ENCODE results near the gene PLCB4.

Gene PLCB4

DNA sequence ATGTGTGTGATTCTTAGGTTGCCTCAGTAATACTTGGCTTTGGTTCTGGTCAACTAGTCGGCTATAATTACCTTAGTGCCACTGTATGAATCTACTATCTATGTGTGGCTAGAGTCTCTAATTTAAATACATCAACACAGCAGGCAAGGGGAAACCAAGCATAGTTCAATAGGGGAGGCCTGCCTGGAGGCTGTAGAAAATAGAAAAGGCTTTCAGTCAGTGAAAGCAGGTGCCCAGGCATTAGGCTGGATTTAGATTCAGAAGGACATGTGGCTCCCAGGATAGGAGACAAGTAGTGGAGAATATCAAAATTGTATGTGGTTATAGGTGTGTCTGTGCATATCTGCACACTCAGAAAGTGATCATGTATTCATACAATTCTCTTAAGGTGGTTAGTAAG, 330.4 kb downstream of the PLCB4 start:
- no peaks in the 10 kb centered on the region for H3K9me3 ChIP-seq (ENCODE audit: control insufficient read depth, insufficient read depth, low read depth, low read length)
- TF ChIP-seq, protein P1, sequence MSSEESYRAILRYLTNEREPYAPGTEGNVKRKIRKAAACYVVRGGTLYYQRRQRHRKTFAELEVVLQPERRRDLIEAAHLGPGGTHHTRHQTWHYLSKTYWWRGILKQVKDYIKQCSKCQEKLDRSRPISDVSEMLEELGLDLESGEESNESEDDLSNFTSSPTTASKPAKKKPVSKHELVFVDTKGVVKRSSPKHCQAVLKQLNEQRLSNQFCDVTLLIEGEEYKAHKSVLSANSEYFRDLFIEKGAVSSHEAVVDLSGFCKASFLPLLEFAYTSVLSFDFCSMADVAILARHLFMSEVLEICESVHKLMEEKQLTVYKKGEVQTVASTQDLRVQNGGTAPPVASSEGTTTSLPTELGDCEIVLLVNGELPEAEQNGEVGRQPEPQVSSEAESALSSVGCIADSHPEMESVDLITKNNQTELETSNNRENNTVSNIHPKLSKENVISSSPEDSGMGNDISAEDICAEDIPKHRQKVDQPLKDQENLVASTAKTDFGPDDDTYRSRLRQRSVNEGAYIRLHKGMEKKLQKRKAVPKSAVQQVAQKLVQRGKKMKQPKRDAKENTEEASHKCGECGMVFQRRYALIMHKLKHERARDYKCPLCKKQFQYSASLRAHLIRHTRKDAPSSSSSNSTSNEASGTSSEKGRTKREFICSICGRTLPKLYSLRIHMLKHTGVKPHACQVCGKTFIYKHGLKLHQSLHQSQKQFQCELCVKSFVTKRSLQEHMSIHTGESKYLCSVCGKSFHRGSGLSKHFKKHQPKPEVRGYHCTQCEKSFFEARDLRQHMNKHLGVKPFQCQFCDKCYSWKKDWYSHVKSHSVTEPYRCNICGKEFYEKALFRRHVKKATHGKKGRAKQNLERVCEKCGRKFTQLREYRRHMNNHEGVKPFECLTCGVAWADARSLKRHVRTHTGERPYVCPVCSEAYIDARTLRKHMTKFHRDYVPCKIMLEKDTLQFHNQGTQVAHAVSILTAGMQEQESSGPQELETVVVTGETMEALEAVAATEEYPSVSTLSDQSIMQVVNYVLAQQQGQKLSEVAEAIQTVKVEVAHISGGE (tag by site-specific recombination; conservative IDR thresholded peaks at IDR 0.05; ENCODE audit: low read depth): no peak
- TF ChIP-seq ZNF366 (tag by site-specific recombination; conservative IDR thresholded peaks at IDR 0.05) (no peak), SETDB1 (IDR thresholded peaks at IDR 0.05; ENCODE audit: insufficient read length, low read length) (no peak), ZNF747 (tag by site-specific recombination; IDR thresholded peaks at IDR 0.05) (no peak), ZNF621 (tag by site-specific recombination; IDR thresholded peaks at IDR 0.05) (no peak), ZNF266 (tag by site-specific recombination; IDR thresholded peaks at IDR 0.05; ENCODE audit: low read depth) (no peak), EGR2 (tag by site-specific recombination; IDR thresholded peaks at IDR 0.05; ENCODE audit: low read depth) (no peak)
- no peak overlapping the region for H3K27ac ChIP-seq (ENCODE audit: extremely low read depth, low read depth, low read length)
- no peaks in the 10 kb centered on the region for H3K4me1 ChIP-seq (ENCODE audit: control insufficient read depth, insufficient read depth, low read length)
- H3K36me3 ChIP-seq (ENCODE audit: control insufficient read depth in 2 of 2, insufficient read depth in 1 of 2, low read length in 2 of 2): peaks cover 0 to 5% of the 10 kb centered on the region in 2 experiments; a peak in 1 of 3 replicates
- H3K4me3 ChIP-seq (ENCODE audit: low read depth, low read length): no peak overlapping the region
- POLR2A ChIA-PET: no interaction called here
- CTCF ChIA-PET: interaction anchor here (1.1 kb wide), 1 partner anchor 8 kb away, joined by 3 read pairs; no protein-coding TSS in a partner anchor

DNA sequence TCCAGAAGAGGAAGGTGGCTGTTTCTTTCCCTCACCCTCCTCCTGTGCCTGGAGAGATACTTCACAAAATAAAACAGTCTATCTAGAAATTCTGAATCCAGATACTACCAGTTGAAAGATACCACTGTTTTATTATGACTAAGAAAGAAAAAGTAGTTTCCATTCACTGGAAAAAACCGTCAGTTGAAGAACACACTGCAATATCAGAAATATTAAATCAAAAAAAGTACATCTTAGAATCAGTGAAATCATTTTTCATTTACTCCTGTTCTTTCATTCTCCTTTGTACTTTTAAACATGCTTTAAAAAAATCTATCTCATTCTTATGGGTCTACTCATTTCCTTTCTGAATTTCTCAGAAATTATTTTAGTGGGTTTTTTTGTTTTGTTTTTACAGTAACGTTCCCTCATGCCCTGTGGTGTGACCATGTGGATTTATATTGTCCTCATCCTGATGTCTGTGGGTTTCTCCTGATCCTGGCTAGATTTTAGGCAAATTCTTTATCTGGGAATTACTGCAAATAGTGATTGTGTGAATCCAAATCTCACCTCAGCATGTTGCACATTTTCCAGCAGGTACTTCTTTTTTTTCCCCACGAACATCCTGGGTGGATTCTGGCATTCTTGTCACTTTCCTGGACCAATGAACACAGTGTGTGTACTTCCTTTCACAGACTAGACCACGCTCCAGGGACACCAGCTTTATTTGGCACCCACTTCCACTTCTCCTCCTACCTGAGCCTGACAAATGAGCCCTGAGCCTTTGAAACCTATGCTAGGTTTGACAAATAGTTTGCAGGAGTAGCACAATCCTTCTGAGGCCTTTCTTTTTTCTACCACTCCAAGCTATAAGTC, 331.5 kb downstream of the PLCB4 start:
- Histone ChIP-seq H3K4me1 (ENCODE audit: control insufficient read depth, insufficient read depth, low read length) (no peaks in the 10 kb centered on the region), H3K4me3 (ENCODE audit: low read depth, low read length) (no peak overlapping the region), H3K36me3 (ENCODE audit: control insufficient read depth in 2 of 2, insufficient read depth in 1 of 2, low read length in 2 of 2) (peaks cover 0 to 5% of the 10 kb centered on the region in 2 experiments; a peak in 1 of 3 replicates), H3K9me3 (ENCODE audit: control insufficient read depth, insufficient read depth, low read depth, low read length) (no peaks in the 10 kb centered on the region), H3K27ac (ENCODE audit: extremely low read depth, low read depth, low read length) (no peak overlapping the region)
- ChIA-PET POLR2A (no interaction called here), CTCF (no interaction called here)
- TF ChIP-seq ZFP41 (tag by site-specific recombination; IDR thresholded peaks at IDR 0.05; ENCODE audit: borderline replicate concordance) (no peak), ZNF157 (tag by site-specific recombination; IDR thresholded peaks at IDR 0.05) (no peak), ZNF561 (tag by site-specific recombination; IDR thresholded peaks at IDR 0.05; ENCODE audit: borderline replicate concordance) (no peak), PRDM10 (tag by site-specific recombination; IDR thresholded peaks at IDR 0.05) (no peak), ZNF114 (tag by site-specific recombination; IDR thresholded peaks at IDR 0.05) (no peak), ZBTB8A (tag by site-specific recombination; IDR thresholded peaks at IDR 0.05) (no peak), ZNF248 (tag by site-specific recombination; IDR thresholded peaks at IDR 0.05) (no peak), YY2 (tag by site-specific recombination; IDR thresholded peaks at IDR 0.05) (no peak), ZFP37 (tag by site-specific recombination; IDR thresholded peaks at IDR 0.05) (no peak), ZNF544 (tag by site-specific recombination; IDR thresholded peaks at IDR 0.05) (no peak), ZNF121 (tag by site-specific recombination; IDR thresholded peaks at IDR 0.05) (no peak), ZXDB (tag by site-specific recombination; IDR thresholded peaks at IDR 0.05) (no peak), ZNF521 (tag by site-specific recombination; IDR thresholded peaks at IDR 0.05) (no peak)
- TF ChIP-seq, protein P2, sequence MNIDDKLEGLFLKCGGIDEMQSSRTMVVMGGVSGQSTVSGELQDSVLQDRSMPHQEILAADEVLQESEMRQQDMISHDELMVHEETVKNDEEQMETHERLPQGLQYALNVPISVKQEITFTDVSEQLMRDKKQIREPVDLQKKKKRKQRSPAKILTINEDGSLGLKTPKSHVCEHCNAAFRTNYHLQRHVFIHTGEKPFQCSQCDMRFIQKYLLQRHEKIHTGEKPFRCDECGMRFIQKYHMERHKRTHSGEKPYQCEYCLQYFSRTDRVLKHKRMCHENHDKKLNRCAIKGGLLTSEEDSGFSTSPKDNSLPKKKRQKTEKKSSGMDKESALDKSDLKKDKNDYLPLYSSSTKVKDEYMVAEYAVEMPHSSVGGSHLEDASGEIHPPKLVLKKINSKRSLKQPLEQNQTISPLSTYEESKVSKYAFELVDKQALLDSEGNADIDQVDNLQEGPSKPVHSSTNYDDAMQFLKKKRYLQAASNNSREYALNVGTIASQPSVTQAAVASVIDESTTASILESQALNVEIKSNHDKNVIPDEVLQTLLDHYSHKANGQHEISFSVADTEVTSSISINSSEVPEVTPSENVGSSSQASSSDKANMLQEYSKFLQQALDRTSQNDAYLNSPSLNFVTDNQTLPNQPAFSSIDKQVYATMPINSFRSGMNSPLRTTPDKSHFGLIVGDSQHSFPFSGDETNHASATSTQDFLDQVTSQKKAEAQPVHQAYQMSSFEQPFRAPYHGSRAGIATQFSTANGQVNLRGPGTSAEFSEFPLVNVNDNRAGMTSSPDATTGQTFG (tag by site-specific recombination; IDR thresholded peaks at IDR 0.05; ENCODE audit: borderline replicate concordance): no peak
- TF ChIP-seq, protein P3, sequence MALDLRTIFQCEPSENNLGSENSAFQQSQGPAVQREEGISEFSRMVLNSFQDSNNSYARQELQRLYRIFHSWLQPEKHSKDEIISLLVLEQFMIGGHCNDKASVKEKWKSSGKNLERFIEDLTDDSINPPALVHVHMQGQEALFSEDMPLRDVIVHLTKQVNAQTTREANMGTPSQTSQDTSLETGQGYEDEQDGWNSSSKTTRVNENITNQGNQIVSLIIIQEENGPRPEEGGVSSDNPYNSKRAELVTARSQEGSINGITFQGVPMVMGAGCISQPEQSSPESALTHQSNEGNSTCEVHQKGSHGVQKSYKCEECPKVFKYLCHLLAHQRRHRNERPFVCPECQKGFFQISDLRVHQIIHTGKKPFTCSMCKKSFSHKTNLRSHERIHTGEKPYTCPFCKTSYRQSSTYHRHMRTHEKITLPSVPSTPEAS (tag by site-specific recombination; IDR thresholded peaks at IDR 0.05): no peak
- TF ChIP-seq, protein P4, sequence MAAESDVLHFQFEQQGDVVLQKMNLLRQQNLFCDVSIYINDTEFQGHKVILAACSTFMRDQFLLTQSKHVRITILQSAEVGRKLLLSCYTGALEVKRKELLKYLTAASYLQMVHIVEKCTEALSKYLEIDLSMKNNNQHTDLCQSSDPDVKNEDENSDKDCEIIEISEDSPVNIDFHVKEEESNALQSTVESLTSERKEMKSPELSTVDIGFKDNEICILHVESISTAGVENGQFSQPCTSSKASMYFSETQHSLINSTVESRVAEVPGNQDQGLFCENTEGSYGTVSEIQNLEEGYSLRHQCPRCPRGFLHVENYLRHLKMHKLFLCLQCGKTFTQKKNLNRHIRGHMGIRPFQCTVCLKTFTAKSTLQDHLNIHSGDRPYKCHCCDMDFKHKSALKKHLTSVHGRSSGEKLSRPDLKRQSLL (tag by site-specific recombination; IDR thresholded peaks at IDR 0.05): no peak

All from HEK293 (cell line).